Kidney epithelial cell (primary cell): ENCODE measurements around the gene LCE3B. TPM values are rescaled to one million over a fixed set of nuclear protein-coding genes. Genes with fewer than 3 reads are reported as not detected.
"Not testable (repeated sequence)": the region's sequence is repeated elsewhere in the genome, so short reads cannot be mapped to it uniquely, and the experiment has no call there.

Source experiments
- DNase-seq: peaks from one replicate; pipeline ENCODE4 v3.0.0-alpha.2; 2010; ENCODE audit warnings: low read depth
- H3K27me3 ChIP-seq: 2 replicates; pipeline ENCODE4 v1.6.0; 2011; ENCODE audit warnings: low read length; ENCODE audit not compliant: control insufficient read depth, insufficient read depth
- H3K36me3 ChIP-seq: 2 replicates; pipeline ENCODE4 v1.5.1; 2011; ENCODE audit warnings: low read length; ENCODE audit not compliant: control insufficient read depth, insufficient read depth
- H3K4me3 ChIP-seq: 2 replicates; pipeline ENCODE4 v1.5.1; 2011; ENCODE audit warnings: low read depth, mild to moderate bottlenecking, control low read depth, low read length
- CTCF ChIP-seq: IDR thresholded peaks from 2 replicates; pipeline ENCODE4 v1.5.1; 2011; ENCODE audit warnings: mild to moderate bottlenecking, moderate library complexity, low read length, control low read depth, inconsistent platforms; ENCODE audit not compliant: insufficient read depth, poor library complexity, severe bottlenecking
- total RNA-seq: library from RNA; depleted of rRNA; stranded (reverse); fragments of >200 nt; gene quantifications from 2 replicates; pipeline ENCODE4 v1.2.3, GENCODE V29; 2015

LCE3B gene
- total RNA-seq: not detected in 2 replicates

- Histone ChIP-seq H3K27me3 (no peaks in the 10 kb centered on the region), H3K4me3 (no peak within 1 kb of the TSS), H3K36me3 (no peaks in the 10 kb centered on the region)
- no peak for DNase-seq
- TF ChIP-seq CTCF: no peak
Measured at GRCh38 chr1:152613511-152613910, at the start of gene LCE3B. LCE3B (plus strand) TSS chr1:152613811; CDS start chr1:152613811, 0 bp downstream.

- H3K4me3 ChIP-seq: no peak overlapping the region
- TF ChIP-seq CTCF: no peak
- no peaks in the 10 kb centered on the region for H3K27me3 ChIP-seq
- DNase-seq: no peak
- H3K36me3 ChIP-seq: no peaks in the 10 kb centered on the region
Measured at GRCh38 chr1:152565115-152565514, 48.5 kb upstream of the LCE3B start.

GRCh38 chr1:152565535-152566215, 47.9 kb upstream of the LCE3B start:
- no peaks in the 10 kb centered on the region for H3K27me3 ChIP-seq
- no peak for TF ChIP-seq CTCF
- no peak overlapping the region for H3K4me3 ChIP-seq
- no peaks in the 10 kb centered on the region for H3K36me3 ChIP-seq
- DNase-seq: no peak

GRCh38 chr1:152566681-152567080, 46.9 kb upstream of the LCE3B start, which contains the start of gene LCE3E:
LCE3E (minus strand) TSS chr1:152566780; CDS start chr1:152566208, 572 bp downstream.
- no peak for DNase-seq
- TF ChIP-seq CTCF: no peak
- H3K27me3 ChIP-seq: no peaks in the 10 kb centered on the region
- H3K4me3 ChIP-seq: no peak within 1 kb of the TSS
- no peaks in the 10 kb centered on the region for H3K36me3 ChIP-seq

- Histone ChIP-seq H3K36me3 (no peaks in the 10 kb centered on the region), H3K4me3 (no peak overlapping the region), H3K27me3 (no peaks in the 10 kb centered on the region)
- DNase-seq: no peak
- TF ChIP-seq CTCF: no peak
Measured at GRCh38 chr1:152577168-152577567, 36.4 kb upstream of the LCE3B start.

GRCh38 chr1:152579526-152579925, 34.1 kb upstream of the LCE3B start:
- DNase-seq, H3K27me3 ChIP-seq, H3K36me3 ChIP-seq, H3K4me3 ChIP-seq: not testable (repeated sequence)
